Astrocyte (in vitro differentiated cells and primary cell): ENCODE data around the gene SLC5A6. TPM values are rescaled to one million over a fixed set of nuclear protein-coding genes. Genes with fewer than 3 reads are reported as not detected.
A peak's percentile ranks its signal among the peaks of the same experiment; 100 is the strongest.

Experiments used
- DNase-seq: peaks from one replicate; pipeline ENCODE4 v3.0.0-alpha.2; 2010; ENCODE audit warnings: low read depth
- FAIRE-seq: peaks from 2 replicates; lab custom pipeline; 2011; peaks lifted over from hg19 to GRCh38; lab: Jason Lieb, UNC
- H2AFZ ChIP-seq: 2 replicates; pipeline ENCODE4 v1.6.0; 2012; ENCODE audit warnings: low read depth, low read length, inconsistent platforms
- H3K27ac ChIP-seq: 2 replicates; pipeline ENCODE4 v1.5.1; 2011; ENCODE audit warnings: low read depth, low read length, inconsistent platforms
- H3K27me3 ChIP-seq: 2 replicates; pipeline ENCODE4 v1.6.0; 2011; ENCODE audit warnings: low read length, inconsistent platforms; ENCODE audit not compliant: insufficient read depth
- H3K36me3 ChIP-seq: 2 replicates; pipeline ENCODE4 v1.5.1; 2011; ENCODE audit warnings: low read length, inconsistent platforms; ENCODE audit not compliant: insufficient read depth
- H3K4me1 ChIP-seq: 2 replicates; pipeline ENCODE4 v1.5.1; 2011; ENCODE audit warnings: low read length, inconsistent platforms; ENCODE audit not compliant: insufficient read depth
- H3K4me2 ChIP-seq: 2 replicates; pipeline ENCODE4 v1.6.0; 2012; ENCODE audit warnings: low read length, inconsistent platforms
- H3K4me3 ChIP-seq: 2 replicates; pipeline ENCODE4 v1.5.1; 2011; ENCODE audit warnings: low read depth, mild to moderate bottlenecking, low read length, inconsistent platforms; ENCODE audit not compliant: insufficient read depth
- H3K79me2 ChIP-seq: 2 replicates; pipeline ENCODE4 v1.6.0; 2012; ENCODE audit warnings: mild to moderate bottlenecking, low read length, inconsistent platforms; ENCODE audit not compliant: insufficient read depth
- H3K9ac ChIP-seq: 2 replicates; pipeline ENCODE4 v1.6.0; 2012; ENCODE audit warnings: mild to moderate bottlenecking, low read length, inconsistent platforms
- H3K9me3 ChIP-seq: 2 replicates; pipeline ENCODE4 v1.5.1; 2012; ENCODE audit warnings: low read depth, mild to moderate bottlenecking, low read length, inconsistent platforms; ENCODE audit not compliant: insufficient read depth
- H4K20me1 ChIP-seq: 2 replicates; pipeline ENCODE4 v1.6.0; 2012; ENCODE audit warnings: low read length, inconsistent platforms; ENCODE audit not compliant: insufficient read depth
- H3K27ac Mint-ChIP-seq: one replicate; pipeline ENCODE4 v1.8.0; 2021; ENCODE audit warnings: mild to moderate bottlenecking, mixed read lengths; ENCODE audit not compliant: unreplicated experiment
- H3K27me3 Mint-ChIP-seq: one replicate; pipeline ENCODE4 v1.8.0; 2021; ENCODE audit warnings: low read depth, mixed read lengths; ENCODE audit not compliant: unreplicated experiment
- H3K36me3 Mint-ChIP-seq: one replicate; pipeline ENCODE4 v1.8.0; 2021; ENCODE audit warnings: low read depth, mixed read lengths; ENCODE audit not compliant: unreplicated experiment
- H3K4me1 Mint-ChIP-seq: one replicate; pipeline ENCODE4 v1.8.0; 2021; ENCODE audit warnings: low read depth, mixed read lengths; ENCODE audit not compliant: unreplicated experiment
- H3K4me3 Mint-ChIP-seq: one replicate; pipeline ENCODE4 v1.8.0; 2021; ENCODE audit warnings: mild to moderate bottlenecking, moderate library complexity, mixed read lengths; ENCODE audit not compliant: unreplicated experiment
- H3K9me3 Mint-ChIP-seq: one replicate; pipeline ENCODE4 v1.8.0; 2021; ENCODE audit warnings: mild to moderate bottlenecking, mixed read lengths; ENCODE audit not compliant: unreplicated experiment
- EZH2 ChIP-seq: IDR thresholded peaks from 2 replicates; pipeline ENCODE4 v1.6.1; 2012; ENCODE audit warnings: mild to moderate bottlenecking, low read length, inconsistent platforms; ENCODE audit not compliant: insufficient read depth
- total RNA-seq: library from RNA; stranded (reverse); gene quantifications from 2 replicates; pipeline ENCODE4 v1.2.1, GENCODE V29; 2021
- TF ChIP-seq, protein P1 (sequence below): IDR thresholded peaks from 2 replicates; pipeline ENCODE4 v1.5.1; 2011; ENCODE audit warnings: low read depth, mild to moderate bottlenecking, inconsistent platforms, low read length, moderate library complexity; ENCODE audit not compliant: insufficient read depth

SLC5A6 gene
- total RNA-seq, 1 donor from 2014 or later, result 54.0 TPM

DNA sequence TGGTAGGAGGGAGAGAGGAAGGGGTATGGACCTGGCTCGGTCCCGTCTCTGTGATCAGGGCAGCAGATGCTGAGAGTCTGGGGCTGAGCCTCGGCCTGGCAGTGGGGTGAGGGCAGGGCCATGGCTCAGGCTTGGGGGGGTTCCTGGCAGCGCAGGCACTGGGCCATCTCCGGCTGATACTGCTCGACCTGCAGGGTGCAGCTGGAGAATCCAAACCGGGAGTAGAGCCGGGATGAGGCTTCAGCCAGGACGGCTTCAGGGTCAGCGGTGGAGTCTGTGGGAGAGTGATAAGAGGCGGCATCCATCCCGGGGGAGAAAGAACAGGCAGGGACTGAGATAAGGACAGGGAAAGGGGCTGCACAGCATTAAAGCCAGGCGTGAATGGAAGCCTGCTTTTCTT is 43.1 kb upstream of the SLC5A6 start:
- Mint-ChIP-seq H3K9me3 (no peaks in the 10 kb centered on the region), H3K27ac (no peak overlapping the region), H3K36me3 (no peaks in the 10 kb centered on the region), H3K27me3 (peaks cover 56% of the 10 kb centered on the region), H3K4me1 (no peaks in the 10 kb centered on the region), H3K4me3 (no peak overlapping the region)
- no peak overlapping the region for H3K9ac ChIP-seq
- no peaks in the 10 kb centered on the region for H3K9me3 ChIP-seq
- H2AFZ ChIP-seq, result no peak overlapping the region
- H3K4me3 ChIP-seq, result no peak overlapping the region
- H4K20me1 ChIP-seq, result no peaks in the 10 kb centered on the region
- peaks cover 7% of the 10 kb centered on the region for H3K4me1 ChIP-seq
- H3K27ac ChIP-seq, result no peak overlapping the region
- no peaks in the 10 kb centered on the region for H3K36me3 ChIP-seq
- FAIRE-seq, result no peak
- peak overlapping the region; percentile 48 for H3K4me2 ChIP-seq
- no peaks in the 10 kb centered on the region for H3K79me2 ChIP-seq
- TF ChIP-seq EZH2, result no peak
- TF ChIP-seq, protein P1, sequence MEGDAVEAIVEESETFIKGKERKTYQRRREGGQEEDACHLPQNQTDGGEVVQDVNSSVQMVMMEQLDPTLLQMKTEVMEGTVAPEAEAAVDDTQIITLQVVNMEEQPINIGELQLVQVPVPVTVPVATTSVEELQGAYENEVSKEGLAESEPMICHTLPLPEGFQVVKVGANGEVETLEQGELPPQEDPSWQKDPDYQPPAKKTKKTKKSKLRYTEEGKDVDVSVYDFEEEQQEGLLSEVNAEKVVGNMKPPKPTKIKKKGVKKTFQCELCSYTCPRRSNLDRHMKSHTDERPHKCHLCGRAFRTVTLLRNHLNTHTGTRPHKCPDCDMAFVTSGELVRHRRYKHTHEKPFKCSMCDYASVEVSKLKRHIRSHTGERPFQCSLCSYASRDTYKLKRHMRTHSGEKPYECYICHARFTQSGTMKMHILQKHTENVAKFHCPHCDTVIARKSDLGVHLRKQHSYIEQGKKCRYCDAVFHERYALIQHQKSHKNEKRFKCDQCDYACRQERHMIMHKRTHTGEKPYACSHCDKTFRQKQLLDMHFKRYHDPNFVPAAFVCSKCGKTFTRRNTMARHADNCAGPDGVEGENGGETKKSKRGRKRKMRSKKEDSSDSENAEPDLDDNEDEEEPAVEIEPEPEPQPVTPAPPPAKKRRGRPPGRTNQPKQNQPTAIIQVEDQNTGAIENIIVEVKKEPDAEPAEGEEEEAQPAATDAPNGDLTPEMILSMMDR, result no peak
- no peak for DNase-seq
- peaks cover 14% of the 10 kb centered on the region for H3K27me3 ChIP-seq

GRCh38 chr2:27251766-27252165 is 39.7 kb upstream of the SLC5A6 start:
- Histone ChIP-seq H3K9ac (no peak overlapping the region), H3K79me2 (no peaks in the 10 kb centered on the region), H3K27ac (no peak overlapping the region), H3K36me3 (no peaks in the 10 kb centered on the region), H2AFZ (no peak overlapping the region), H4K20me1 (no peaks in the 10 kb centered on the region), H3K9me3 (no peaks in the 10 kb centered on the region), H3K4me3 (no peak overlapping the region), H3K4me2 (no peak overlapping the region), H3K4me1 (peaks cover 11% of the 10 kb centered on the region), H3K27me3 (peaks cover 6% of the 10 kb centered on the region)
- FAIRE-seq (no peak), DNase-seq (no peak)
- Mint-ChIP-seq H3K27me3 (peaks cover 50% of the 10 kb centered on the region), H3K4me3 (no peak overlapping the region), H3K9me3 (no peaks in the 10 kb centered on the region), H3K4me1 (no peaks in the 10 kb centered on the region), H3K27ac (no peak overlapping the region), H3K36me3 (no peaks in the 10 kb centered on the region)
- TF ChIP-seq, protein P1, result no peak
- no peak for TF ChIP-seq EZH2

GRCh38 chr2:27250652-27251379 is 38.7 kb upstream of the SLC5A6 start:
- Histone ChIP-seq H3K79me2 (no peaks in the 10 kb centered on the region), H3K4me1 (peaks cover 11% of the 10 kb centered on the region), H2AFZ (no peak overlapping the region), H4K20me1 (no peaks in the 10 kb centered on the region), H3K4me2 (no peak overlapping the region), H3K9ac (no peak overlapping the region), H3K36me3 (no peaks in the 10 kb centered on the region), H3K27ac (no peak overlapping the region), H3K9me3 (no peaks in the 10 kb centered on the region), H3K4me3 (no peak overlapping the region), H3K27me3 (peaks cover 6% of the 10 kb centered on the region)
- no peaks in the 10 kb centered on the region for H3K36me3 Mint-ChIP-seq
- DNase-seq (no peak), FAIRE-seq (no peak)
- TF ChIP-seq EZH2, result no peak
- TF ChIP-seq, protein P1, result no peak
- no peaks in the 10 kb centered on the region for H3K4me1 Mint-ChIP-seq
- H3K9me3 Mint-ChIP-seq, result no peaks in the 10 kb centered on the region
- no peak overlapping the region for H3K27ac Mint-ChIP-seq
- H3K27me3 Mint-ChIP-seq, result peaks cover 41% of the 10 kb centered on the region
- H3K4me3 Mint-ChIP-seq, result no peak overlapping the region
